GM06990 (cell line): ENCODE results near the gene GPN2.

ENCODE experiments used
- DNase-seq: peaks from one replicate; pipeline ENCODE4 v3.0.0-alpha.2; 2011; ENCODE audit not compliant: insufficient read length; ENCODE audit errors: extremely low read depth
- H3K27me3 ChIP-seq: replicated peaks from 2 replicates; pipeline ENCODE4 v1.6.0; 2011; ENCODE audit warnings: low read length; ENCODE audit not compliant: control insufficient read depth, insufficient read depth
- H3K36me3 ChIP-seq: 2 replicates; pipeline ENCODE4 v1.5.1; 2011; ENCODE audit warnings: low read length; ENCODE audit not compliant: control insufficient read depth, insufficient read depth
- H3K4me3 ChIP-seq: replicated peaks from 2 replicates; pipeline ENCODE4 v1.5.1; 2011; ENCODE audit warnings: low read depth, mild to moderate bottlenecking, control low read depth, low read length
- CTCF ChIP-seq: IDR thresholded peaks from 2 replicates; pipeline ENCODE4 v1.5.1; 2011; ENCODE audit warnings: low read length, control low read depth, mild to moderate bottlenecking, inconsistent platforms; ENCODE audit not compliant: insufficient read depth, poor library complexity, severe bottlenecking

GPN2 gene

GRCh38 chr1:26826261-26827105, 63.6 kb downstream of the GPN2 start, which contains the start of gene ZDHHC18:
ZDHHC18 (plus strand) TSS chr1:26826688; CDS start chr1:26826805, 117 bp downstream.
- H3K4me3 ChIP-seq = peak within 1 kb of the TSS; percentile 88
- peak; percentile 30 for TF ChIP-seq CTCF
- DNase-seq = peak; percentile 80
- no peaks in the 10 kb centered on the region; the same call in 1 of the 2 replicates for H3K36me3 ChIP-seq
- H3K27me3 ChIP-seq = no peaks in the 10 kb centered on the region
